Measurements from ENCODE around the gene IRF6. TPM values are rescaled to one million over a fixed set of nuclear protein-coding genes. Genes with fewer than 3 reads are reported as not detected.

Gene IRF6
- total RNA-seq, 1 donor: 3.1 TPM

DNA sequence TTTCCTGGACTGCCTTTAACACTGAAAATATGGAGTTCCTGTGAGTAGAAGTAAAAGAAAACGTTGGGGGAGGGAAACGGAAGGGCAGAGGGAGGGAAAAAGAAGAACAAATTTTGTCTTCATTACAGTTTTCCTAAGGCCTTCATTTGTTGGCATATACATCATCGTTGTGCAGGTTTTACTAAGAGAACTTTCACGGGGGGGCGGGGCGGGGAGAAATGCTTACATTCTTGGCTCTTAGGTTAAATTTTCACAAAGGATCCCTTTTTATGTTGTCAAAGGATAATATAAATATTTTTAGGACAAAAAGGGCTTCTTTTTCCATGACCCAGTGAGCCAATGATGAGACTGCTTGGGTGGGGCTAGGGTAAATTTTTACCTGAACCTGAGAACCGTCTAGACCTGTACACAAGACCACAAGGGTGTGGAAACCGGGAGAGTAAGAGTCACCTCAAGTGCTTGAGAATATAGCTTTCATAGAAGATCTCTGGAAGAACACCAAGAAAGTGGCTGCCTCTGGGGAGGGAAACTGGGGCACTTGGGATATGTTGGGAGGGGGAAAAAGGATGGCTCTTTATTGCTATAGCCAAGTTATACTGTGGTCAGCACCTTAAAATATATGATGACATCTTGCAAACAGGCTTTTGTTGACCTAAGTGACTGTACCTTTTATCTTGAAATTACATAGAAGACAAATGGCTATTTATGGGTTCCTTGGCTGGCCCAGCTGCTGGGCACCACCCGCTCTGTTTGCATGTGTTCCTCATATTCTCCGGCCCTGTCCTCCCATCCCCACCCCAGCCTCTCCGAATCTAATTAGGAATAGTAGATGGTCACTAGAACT, 19.9 kb upstream of the IRF6 start:
- TF ChIP-seq, protein P1, sequence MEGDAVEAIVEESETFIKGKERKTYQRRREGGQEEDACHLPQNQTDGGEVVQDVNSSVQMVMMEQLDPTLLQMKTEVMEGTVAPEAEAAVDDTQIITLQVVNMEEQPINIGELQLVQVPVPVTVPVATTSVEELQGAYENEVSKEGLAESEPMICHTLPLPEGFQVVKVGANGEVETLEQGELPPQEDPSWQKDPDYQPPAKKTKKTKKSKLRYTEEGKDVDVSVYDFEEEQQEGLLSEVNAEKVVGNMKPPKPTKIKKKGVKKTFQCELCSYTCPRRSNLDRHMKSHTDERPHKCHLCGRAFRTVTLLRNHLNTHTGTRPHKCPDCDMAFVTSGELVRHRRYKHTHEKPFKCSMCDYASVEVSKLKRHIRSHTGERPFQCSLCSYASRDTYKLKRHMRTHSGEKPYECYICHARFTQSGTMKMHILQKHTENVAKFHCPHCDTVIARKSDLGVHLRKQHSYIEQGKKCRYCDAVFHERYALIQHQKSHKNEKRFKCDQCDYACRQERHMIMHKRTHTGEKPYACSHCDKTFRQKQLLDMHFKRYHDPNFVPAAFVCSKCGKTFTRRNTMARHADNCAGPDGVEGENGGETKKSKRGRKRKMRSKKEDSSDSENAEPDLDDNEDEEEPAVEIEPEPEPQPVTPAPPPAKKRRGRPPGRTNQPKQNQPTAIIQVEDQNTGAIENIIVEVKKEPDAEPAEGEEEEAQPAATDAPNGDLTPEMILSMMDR (IDR thresholded peaks at IDR 0.05; ENCODE audit: insufficient read depth, low read length): no peak
- no peak overlapping the region for H3K4me3 ChIP-seq (ENCODE audit: low read depth, low read length)
- DNase-seq (ENCODE audit: low read depth): peak; percentile 17

GRCh38 chr1:209823143-209824041, 17.4 kb upstream of the IRF6 start:
- TF ChIP-seq, protein P1 (IDR thresholded peaks at IDR 0.05; ENCODE audit: insufficient read depth, low read length): peak; percentile 69
- DNase-seq (ENCODE audit: low read depth): peak; percentile 89
- no peak overlapping the region for H3K4me3 ChIP-seq (ENCODE audit: low read depth, low read length)

DNA sequence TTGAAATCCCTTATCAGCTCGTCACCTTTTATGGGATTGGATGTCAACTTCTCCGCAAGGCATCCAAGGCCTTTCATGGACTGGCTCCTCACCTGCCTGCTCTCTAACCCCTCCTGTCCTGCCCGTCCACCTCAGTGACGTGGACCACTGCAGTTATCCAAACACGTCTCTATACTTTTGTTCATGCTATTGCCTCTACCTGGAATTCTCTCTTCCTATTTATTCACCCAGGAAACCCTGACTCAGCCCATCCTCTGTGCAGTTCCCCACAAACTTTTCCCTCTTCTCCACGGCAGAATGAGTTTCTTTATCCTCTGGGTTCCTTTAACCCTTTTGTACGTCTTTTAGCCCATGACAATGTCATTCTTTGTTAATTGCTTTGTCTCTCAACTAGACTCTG, 16.8 kb upstream of the IRF6 start:
- DNase-seq (ENCODE audit: low read depth): no peak
- TF ChIP-seq, protein P1 (IDR thresholded peaks at IDR 0.05; ENCODE audit: insufficient read depth, low read length): no peak
- no peak overlapping the region for H3K4me3 ChIP-seq (ENCODE audit: low read depth, low read length)

DNA sequence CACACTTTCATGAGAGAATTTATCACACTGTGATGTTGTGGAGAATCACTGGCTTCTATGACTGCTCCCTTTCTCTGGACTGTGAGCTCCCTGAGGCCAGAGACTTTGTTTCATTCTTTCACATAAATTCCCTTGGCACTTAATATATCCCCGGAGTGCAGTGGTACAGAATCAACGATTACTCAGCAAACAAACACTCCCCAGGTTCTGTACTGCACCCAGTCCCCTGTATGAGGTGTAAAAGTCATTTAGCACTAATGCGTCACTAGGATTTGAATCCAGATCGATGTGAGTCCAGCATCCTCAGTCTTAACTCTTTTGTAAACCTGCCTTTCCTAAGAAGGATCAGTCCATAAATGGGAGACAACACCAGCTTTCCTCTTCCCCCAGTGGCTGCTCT, 15.0 kb upstream of the IRF6 start:
- TF ChIP-seq, protein P1 (IDR thresholded peaks at IDR 0.05; ENCODE audit: insufficient read depth, low read length): no peak
- no peak overlapping the region for H3K4me3 ChIP-seq (ENCODE audit: low read depth, low read length)
- DNase-seq (ENCODE audit: low read depth): no peak

DNA sequence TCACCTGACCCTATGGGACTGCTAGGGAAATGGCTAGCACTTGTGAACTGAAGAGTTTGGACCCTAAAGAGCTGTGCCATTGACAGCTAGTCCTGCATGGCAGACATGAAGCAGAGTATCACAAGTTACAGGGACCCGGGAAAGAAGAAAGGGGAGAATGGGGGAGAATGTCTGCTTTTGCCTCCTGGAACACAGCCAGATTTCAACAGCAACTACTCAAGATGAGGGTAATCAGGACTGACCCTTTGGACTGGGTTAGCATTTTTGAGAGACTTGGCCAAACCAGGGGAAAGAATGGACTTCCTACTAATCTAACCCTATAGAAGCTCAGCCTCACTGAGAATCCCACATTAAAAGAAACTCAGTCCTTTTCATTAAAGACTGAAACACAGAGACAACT, 13.1 kb upstream of the IRF6 start:
- TF ChIP-seq, protein P1 (IDR thresholded peaks at IDR 0.05; ENCODE audit: insufficient read depth, low read length): no peak
- DNase-seq (ENCODE audit: low read depth): no peak
- no peak overlapping the region for H3K4me3 ChIP-seq (ENCODE audit: low read depth, low read length)

- H3K4me3 ChIP-seq (ENCODE audit: low read depth, low read length): no peak overlapping the region
These were observed 11.7 kb upstream of the IRF6 start for GRCh38 chr1:209817691-209818090.

More at GRCh38 chr1:209817691-209818090, 11.7 kb upstream of the IRF6 start:
- TF ChIP-seq, protein P1 (IDR thresholded peaks at IDR 0.05; ENCODE audit: insufficient read depth, low read length): no peak
- DNase-seq (ENCODE audit: low read depth): no peak
